Stomach (tissue), 9 donors: ENCODE measurements around the gene EXOC3L2. TPM values are rescaled to one million over a fixed set of nuclear protein-coding genes. Genes with fewer than 3 reads are reported as not detected.

Experiments used
- DNase-seq, 2 donors: peaks; one replicate each; pipeline versions ENCODE4 v3.0.0 to v3.0.0-alpha.2; 2013 to 2019
- H3K27ac ChIP-seq, 5 donors: fragments of 200-600 bp in 4 of 5; sonication (generic) in 4 of 5; one replicate each; pipeline ENCODE4 v1.5.1; 2013 to 2019; ENCODE audit warnings: mild to moderate bottlenecking in 1 of 5, moderate library complexity in 1 of 5
- H3K27me3 ChIP-seq, 3 donors: fragments of 200-600 bp; sonication (generic); one replicate each; pipeline ENCODE4 v1.5.1; 2017 to 2019; ENCODE audit warnings: mixed run types in 1 of 3
- H3K36me3 ChIP-seq, 4 donors: fragments of 200-600 bp; sonication (generic); 1 replicate in 3 of 4; 2 replicates in 1 of 4; pipeline ENCODE4 v1.5.1; 2016 to 2019
- H3K4me1 ChIP-seq, 4 donors: fragments of 200-600 bp; sonication (generic); one replicate each; pipeline ENCODE4 v1.5.1; 2016 to 2019
- H3K4me3 ChIP-seq, 4 donors: fragments of 200-600 bp; sonication (generic) in 3 of 4; one replicate each; pipeline ENCODE4 v1.5.1; 2016 to 2019; ENCODE audit warnings: mild to moderate bottlenecking in 1 of 4
- H3K9me3 ChIP-seq, 4 donors: fragments of 200-600 bp; sonication (generic); one replicate each; pipeline ENCODE4 v1.5.1; 2016 to 2019
- EP300 ChIP-seq: sonication (generic); formaldehyde crosslinking; IDR thresholded peaks from one replicate; pipeline ENCODE4 v1.6.1; 2017; ENCODE audit warnings: antibody characterized with exemption
- POLR2A ChIP-seq, 4 donors: fragments of 450-650 bp; IDR thresholded peaks; one replicate each; pipeline ENCODE4 v1.6.1; 2016; ENCODE audit warnings: antibody characterized with exemption in 4 of 4, control low read depth in 2 of 4, mild to moderate bottlenecking in 1 of 4, moderate library complexity in 1 of 4
- POLR2AphosphoS5 ChIP-seq, 3 donors: sonication (generic); formaldehyde crosslinking; IDR thresholded peaks; one replicate each; pipeline ENCODE4 v1.6.1; 2016; ENCODE audit warnings: antibody characterized with exemption in 3 of 3
- WGBS, 5 donors: extraction: QIAGEN DNeasy Blood & Tissue Kit in 3 of 5; methylation state at CpG; one replicate each; pipeline versions ENCODE4 v1.1.5 to v1.1.7; 2013 to 2018; 5-methylcytosine and 5-hydroxymethylcytosine counted together
- intact Hi-C: fragments of 100-400 bp; cut with DNase I; formaldehyde crosslinking; loops from one replicate; pipeline ENCODE4 v1.15.1; 2023; ENCODE audit warnings: low total_unique reads
- polyA plus RNA-seq, 3 donors: library from polyadenylated mRNA; stranded (reverse); fragments of 200-250 nt; gene quantifications; one replicate each; pipeline ENCODE4 v1.2.3, GENCODE V29; 2013
- total RNA-seq, 5 donors: library from RNA; depleted of rRNA; stranded (reverse); fragments of >200 nt; gene quantifications; one replicate each; pipeline versions ENCODE4 v1.1.0 to v1.2.3, GENCODE V29; 2014 to 2016
- TF ChIP-seq, protein P1 (sequence below), 7 experiments: fragments of 450-650 bp in 4 of 7; fragments of 200-600 bp in 3 of 7; sonication (generic) in 3 of 7; IDR thresholded peaks; one replicate each; pipeline ENCODE4 v1.5.1; 2016 to 2019; ENCODE audit warnings: antibody characterized with exemption in 7 of 7, control low read depth in 2 of 7, mild to moderate bottlenecking in 1 of 7
- donor health status: healthy with polysubstance abuse.
- donor health status: Bipolar disorder and iron deficiency.
- donor health status: healthy.

Gene EXOC3L2
- total and polyA plus RNA-seq, 8 donors, result 0.72 to 20.6 (median 1.3) TPM; not detected in 1

DNA sequence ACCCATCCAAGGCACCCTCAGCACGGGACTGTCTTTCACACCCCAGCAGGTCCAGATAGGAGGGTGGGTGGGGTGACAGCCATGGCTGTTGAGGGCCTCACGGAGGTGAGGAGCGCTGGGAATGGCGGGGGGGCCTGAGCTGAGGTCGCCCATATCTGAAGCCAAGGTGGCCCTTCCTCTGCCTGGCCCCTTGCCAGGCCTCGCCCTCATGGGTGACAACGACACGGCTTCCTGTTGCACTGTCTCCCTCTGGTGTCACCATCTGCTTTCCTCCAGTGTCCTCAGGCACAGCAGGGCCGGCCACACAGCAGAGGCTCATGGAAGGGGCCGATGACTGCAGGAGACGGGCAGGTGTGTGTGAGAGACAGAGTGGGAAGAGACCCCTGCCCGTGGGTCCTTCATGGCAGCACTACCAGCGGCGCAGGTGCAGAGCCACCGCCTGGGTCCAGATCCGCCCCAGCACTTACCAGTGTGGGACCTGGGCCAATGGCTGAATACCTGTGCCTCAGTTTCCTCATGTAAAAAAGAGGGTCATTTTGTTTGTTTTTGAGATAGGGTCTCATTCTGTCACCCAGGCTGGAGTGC, 76.3 kb downstream of the EXOC3L2 start:
- 80 to 84% (median 81%) methylated on average over 16 of the region's 16 CpGs for WGBS, 5 donors
- peaks cover 0 to 6% (median 2%) of the 10 kb centered on the region in 4 donors for H3K36me3 ChIP-seq
- no peaks in the 10 kb centered on the region for H3K27me3 ChIP-seq
- intact Hi-C loops, result no loop called here
- peak in 1 of 2 donors; percentile 53 for DNase-seq
- H3K4me3 ChIP-seq, result no peak overlapping the region
- H3K27ac ChIP-seq, result no peak overlapping the region
- TF ChIP-seq, protein P1, sequence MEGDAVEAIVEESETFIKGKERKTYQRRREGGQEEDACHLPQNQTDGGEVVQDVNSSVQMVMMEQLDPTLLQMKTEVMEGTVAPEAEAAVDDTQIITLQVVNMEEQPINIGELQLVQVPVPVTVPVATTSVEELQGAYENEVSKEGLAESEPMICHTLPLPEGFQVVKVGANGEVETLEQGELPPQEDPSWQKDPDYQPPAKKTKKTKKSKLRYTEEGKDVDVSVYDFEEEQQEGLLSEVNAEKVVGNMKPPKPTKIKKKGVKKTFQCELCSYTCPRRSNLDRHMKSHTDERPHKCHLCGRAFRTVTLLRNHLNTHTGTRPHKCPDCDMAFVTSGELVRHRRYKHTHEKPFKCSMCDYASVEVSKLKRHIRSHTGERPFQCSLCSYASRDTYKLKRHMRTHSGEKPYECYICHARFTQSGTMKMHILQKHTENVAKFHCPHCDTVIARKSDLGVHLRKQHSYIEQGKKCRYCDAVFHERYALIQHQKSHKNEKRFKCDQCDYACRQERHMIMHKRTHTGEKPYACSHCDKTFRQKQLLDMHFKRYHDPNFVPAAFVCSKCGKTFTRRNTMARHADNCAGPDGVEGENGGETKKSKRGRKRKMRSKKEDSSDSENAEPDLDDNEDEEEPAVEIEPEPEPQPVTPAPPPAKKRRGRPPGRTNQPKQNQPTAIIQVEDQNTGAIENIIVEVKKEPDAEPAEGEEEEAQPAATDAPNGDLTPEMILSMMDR (IDR thresholded peaks at IDR 0.05), result no peak
- no peak for TF ChIP-seq POLR2AphosphoS5 (IDR thresholded peaks at IDR 0.05)
- TF ChIP-seq POLR2A (IDR thresholded peaks at IDR 0.05), result no peak
- TF ChIP-seq EP300, result no peak
- peaks cover 0 to 53% (median 29%) of the 10 kb centered on the region in 4 donors for H3K4me1 ChIP-seq
- no peaks in the 10 kb centered on the region for H3K9me3 ChIP-seq

DNA sequence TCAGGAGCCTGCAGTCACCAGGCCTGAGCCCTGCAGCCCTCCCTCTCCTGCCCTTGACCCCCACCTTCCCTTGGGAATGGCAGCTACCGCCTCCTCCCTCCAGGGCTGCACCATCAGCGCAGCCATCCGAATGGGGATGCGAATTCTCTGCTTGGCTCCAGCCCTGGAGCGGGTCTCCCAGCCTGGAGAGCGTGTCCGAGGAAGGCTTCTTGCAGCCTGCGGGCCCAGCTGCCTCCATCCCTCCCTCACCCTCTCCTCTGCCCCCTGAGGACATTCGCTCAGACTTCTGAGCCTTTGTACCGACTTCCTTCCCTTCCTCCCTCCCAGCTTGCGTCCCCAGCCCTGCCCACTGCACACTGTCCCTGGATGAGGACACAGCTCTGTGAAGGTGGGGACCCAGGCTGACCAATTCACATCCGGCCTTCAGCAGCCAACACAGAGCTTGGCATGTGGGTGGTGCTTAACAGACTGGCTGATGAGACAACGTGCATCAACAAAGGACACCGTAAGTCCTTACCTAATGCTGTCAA, 78.4 kb downstream of the EXOC3L2 start:
- no peak overlapping the region for H3K27ac ChIP-seq
- DNase-seq, result no peak

DNA sequence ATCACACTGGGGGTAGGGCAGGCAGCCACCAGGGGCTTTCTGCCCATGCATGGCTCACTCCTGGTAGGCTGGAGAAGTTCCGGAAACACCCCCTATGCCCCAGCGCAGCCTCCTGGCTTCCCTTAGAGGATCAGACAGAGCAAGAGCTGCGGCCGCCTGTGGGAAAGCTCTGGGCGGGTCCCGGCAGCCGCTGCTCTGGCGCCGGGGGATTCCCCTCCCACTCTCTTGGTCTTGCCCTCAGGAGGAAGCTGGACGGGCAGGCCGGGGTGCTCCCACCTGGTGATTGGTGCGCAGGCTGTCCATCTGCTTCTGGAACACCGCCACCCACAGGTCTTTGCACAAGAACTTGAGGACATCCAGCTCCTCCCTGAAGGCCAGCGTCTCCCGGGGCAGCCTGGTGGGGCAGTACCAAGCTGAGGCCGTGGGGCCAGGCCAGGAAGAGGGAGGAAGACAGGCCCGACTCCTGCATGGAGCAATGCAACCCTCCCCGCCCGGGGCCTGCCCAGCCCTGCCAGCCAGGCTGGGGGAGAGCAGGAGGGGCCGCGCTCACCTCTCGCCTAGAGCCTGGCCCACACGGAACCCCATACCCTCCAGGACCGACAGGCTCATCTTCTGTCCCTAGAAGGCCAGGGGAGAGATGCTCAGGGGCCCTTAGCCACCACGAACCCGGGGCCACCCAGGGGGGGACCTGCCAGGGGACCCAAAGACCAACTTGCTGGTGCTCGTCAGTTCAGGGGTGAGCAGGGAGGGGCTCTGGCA, 80.5 kb downstream of the EXOC3L2 start:
- H3K9me3 ChIP-seq, result no peaks in the 10 kb centered on the region
- peaks cover 0 to 6% (median 2%) of the 10 kb centered on the region in 4 donors for H3K36me3 ChIP-seq
- H3K27ac ChIP-seq, result no peak overlapping the region
- H3K4me1 ChIP-seq, result peaks cover 7 to 38% (median 34%) of the 10 kb centered on the region in 4 donors
- intact Hi-C loops, result no loop called here
- peaks cover 0 to 30% (median 20%) of the 10 kb centered on the region in 3 donors for H3K27me3 ChIP-seq
- H3K4me3 ChIP-seq, result no peak overlapping the region
- peak; percentile 82 to 89 for DNase-seq
- TF ChIP-seq POLR2AphosphoS5 (IDR thresholded peaks at IDR 0.05) (peak in 1 of 3 donors; percentile 28), POLR2A (IDR thresholded peaks at IDR 0.05) (no peak)
- 25 to 48% (median 32%) methylated on average over 16 to 27 of the region's 27 CpGs for WGBS, 5 donors

More for the DNA sequence above, 78.4 kb downstream of the EXOC3L2 start:
- Histone ChIP-seq H3K27me3 (peaks cover 0 to 9% (median 2%) of the 10 kb centered on the region in 3 donors), H3K4me1 (peaks cover 2 to 44% (median 28%) of the 10 kb centered on the region in 4 donors), H3K9me3 (no peaks in the 10 kb centered on the region), H3K36me3 (peaks cover 0 to 6% (median 2%) of the 10 kb centered on the region in 4 donors), H3K4me3 (no peak overlapping the region)
- 69 to 83% (median 73%) methylated on average over 13 to 14 of the region's 14 CpGs for WGBS, 5 donors
- intact Hi-C loops, result no loop called here
- no peak for TF ChIP-seq POLR2A (IDR thresholded peaks at IDR 0.05)
- TF ChIP-seq EP300, result no peak
- no peak for TF ChIP-seq POLR2AphosphoS5 (IDR thresholded peaks at IDR 0.05)
- TF ChIP-seq, protein P1 (IDR thresholded peaks at IDR 0.05), result no peak

DNA sequence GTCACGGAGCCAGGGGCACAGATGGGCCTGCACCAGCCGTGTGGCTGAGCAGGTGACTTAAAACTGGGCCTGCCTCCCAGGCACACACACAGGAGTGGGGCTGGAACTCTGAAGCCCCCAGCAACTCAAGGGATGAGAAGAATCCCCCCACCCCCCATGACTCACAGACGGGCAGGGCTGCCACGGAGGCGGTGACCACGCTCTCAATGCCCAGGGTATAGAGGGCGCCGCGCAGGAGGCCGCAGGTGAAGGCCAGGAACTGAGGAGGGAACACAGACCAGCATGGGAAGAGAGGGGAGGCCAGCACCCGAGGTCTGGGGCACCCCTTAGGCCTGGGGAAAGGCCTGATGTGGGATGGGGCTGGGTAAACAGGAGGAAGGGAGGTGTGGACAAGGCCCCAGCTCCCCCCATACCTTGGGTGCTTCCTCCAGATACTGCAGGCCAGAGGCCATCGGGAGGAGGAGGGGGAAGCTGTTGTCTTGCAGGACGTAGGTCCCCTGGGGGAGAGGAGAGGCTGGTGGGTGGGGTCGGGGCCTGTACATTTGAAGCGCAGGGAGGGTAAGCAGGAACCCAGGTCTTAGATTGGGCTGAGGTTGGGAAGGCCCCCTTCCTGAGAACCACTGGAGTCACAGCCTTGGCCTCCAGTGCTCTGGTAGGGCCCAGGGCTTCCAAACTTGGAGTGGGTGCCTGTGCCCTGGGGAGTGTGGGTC, 81.3 kb downstream of the EXOC3L2 start:
- Histone ChIP-seq H3K27me3 (peaks cover 0 to 38% (median 21%) of the 10 kb centered on the region in 3 donors), H3K4me1 (peaks cover 7 to 37% (median 31%) of the 10 kb centered on the region in 4 donors), H3K36me3 (peaks cover 0 to 5% (median 0%) of the 10 kb centered on the region in 4 donors), H3K9me3 (no peaks in the 10 kb centered on the region), H3K4me3 (no peak overlapping the region), H3K27ac (no peak overlapping the region)
- TF ChIP-seq EP300 (no peak), POLR2A (IDR thresholded peaks at IDR 0.05) (no peak), POLR2AphosphoS5 (IDR thresholded peaks at IDR 0.05) (no peak)
- TF ChIP-seq, protein P1 (IDR thresholded peaks at IDR 0.05), result no peak
- WGBS, 5 donors, result 75 to 85% (median 81%) methylated on average over 13 to 15 of the region's 15 CpGs
- DNase-seq, result no peak
- intact Hi-C loops, result no loop called here
